ENCODE measurements around the gene PSMG3. TPM values are rescaled to one million over a fixed set of nuclear protein-coding genes. Genes with fewer than 3 reads are reported as not detected.
A peak's percentile ranks its signal among the peaks of the same experiment; 100 is the strongest.
"Not testable (repeated sequence)": the region's sequence is repeated elsewhere in the genome, so short reads cannot be mapped to it uniquely, and the experiment has no call there.

The PSMG3 gene
- polyA plus RNA-seq, 1 experiment = 31.1 TPM

GRCh38 chr7:1585142-1585981 is 15.5 kb upstream of the PSMG3 start:
- Histone ChIP-seq H3K9me3 (ENCODE audit: control insufficient read depth, insufficient read depth, low read length) (peaks cover 18% of the 10 kb centered on the region), H3K27ac (ENCODE audit: low read depth, low read length) (no peak overlapping the region), H3K27me3 (ENCODE audit: control insufficient read depth, insufficient read depth, low read length) (peaks cover 26% of the 10 kb centered on the region), H3K4me3 (ENCODE audit: low read depth, low read length) (no peak overlapping the region)
- ChIA-PET POLR2A (interaction anchor here (0.5 kb wide), 1 partner anchor 769 kb away, joined by 3 read pairs; no protein-coding TSS in a partner anchor), CTCF (no interaction called here)
- no peak for DNase-seq (ENCODE audit: low read depth, low spot score)
- no peak for TF ChIP-seq CTCF (IDR thresholded peaks at IDR 0.05; ENCODE audit: low read depth, low read length)

GRCh38 chr7:1584700-1585099 is 14.9 kb upstream of the PSMG3 start:
- ChIA-PET CTCF (no interaction called here), POLR2A (interaction anchor here (0.5 kb wide), 1 partner anchor 770 kb away, joined by 3 read pairs; no protein-coding TSS in a partner anchor)
- Histone ChIP-seq H3K9me3 (ENCODE audit: control insufficient read depth, insufficient read depth, low read length) (peaks cover 18% of the 10 kb centered on the region), H3K27me3 (ENCODE audit: control insufficient read depth, insufficient read depth, low read length) (peaks cover 22% of the 10 kb centered on the region), H3K27ac (ENCODE audit: low read depth, low read length) (no peak overlapping the region), H3K4me3 (ENCODE audit: low read depth, low read length) (no peak overlapping the region)
- no peak for TF ChIP-seq CTCF (IDR thresholded peaks at IDR 0.05; ENCODE audit: low read depth, low read length)
- no peak for DNase-seq (ENCODE audit: low read depth, low spot score)

- H3K27ac ChIP-seq (ENCODE audit: low read depth, low read length); DNase-seq (ENCODE audit: low read depth, low spot score); H3K9me3 ChIP-seq (ENCODE audit: control insufficient read depth, insufficient read depth, low read length); POLR2A ChIA-PET; H3K4me3 ChIP-seq (ENCODE audit: low read depth, low read length): not testable (repeated sequence)
- peaks cover 18% of the 10 kb centered on the region for H3K27me3 ChIP-seq (ENCODE audit: control insufficient read depth, insufficient read depth, low read length)
- CTCF ChIA-PET = interaction anchor here (0.7 kb wide), 1 partner anchor 261 kb away, joined by 4 read pairs; no protein-coding TSS in a partner anchor
Measured at GRCh38 chr7:1583241-1583930, 13.6 kb upstream of the PSMG3 start.

GRCh38 chr7:1580422-1581030 is 10.7 kb upstream of the PSMG3 start:
- H3K4me3 ChIP-seq (ENCODE audit: low read depth, low read length) = no peak overlapping the region
- H3K9me3 ChIP-seq (ENCODE audit: control insufficient read depth, insufficient read depth, low read length) = no peaks in the 10 kb centered on the region; the same call in 1 of the 2 replicates
- ChIA-PET CTCF (interaction anchor here (0.9 kb wide), 2 partner anchors 9 to 629 kb away, joined by 3 read pairs; no protein-coding TSS in a partner anchor), POLR2A (no interaction called here)
- H3K27me3 ChIP-seq (ENCODE audit: control insufficient read depth, insufficient read depth, low read length) = peaks cover 7% of the 10 kb centered on the region
- DNase-seq (ENCODE audit: low read depth, low spot score) = no peak
- no peak for TF ChIP-seq CTCF (IDR thresholded peaks at IDR 0.05; ENCODE audit: low read depth, low read length)
- H3K27ac ChIP-seq (ENCODE audit: low read depth, low read length) = no peak overlapping the region

- no peak for DNase-seq (ENCODE audit: low read depth, low spot score)
- ChIA-PET POLR2A (no interaction called here), CTCF (interaction anchor here (0.6 to 1.1 kb wide), 14 partner anchors 9 to 785 kb away, joined by 3 to 9 read pairs (median 3); no protein-coding TSS in a partner anchor)
- no peak overlapping the region for H3K27ac ChIP-seq (ENCODE audit: low read depth, low read length)
- no peaks in the 10 kb centered on the region for H3K9me3 ChIP-seq (ENCODE audit: control insufficient read depth, insufficient read depth, low read length)
- TF ChIP-seq CTCF (IDR thresholded peaks at IDR 0.05; ENCODE audit: low read depth, low read length) = peak; percentile 87
- no peak overlapping the region for H3K4me3 ChIP-seq (ENCODE audit: low read depth, low read length)
- peaks cover 6% of the 10 kb centered on the region for H3K27me3 ChIP-seq (ENCODE audit: control insufficient read depth, insufficient read depth, low read length)
Measured at GRCh38 chr7:1579481-1580421, 9.9 kb upstream of the PSMG3 start.

All from AG04450 (cell line).